ENCODE measurements around the gene LDB2.

Gene LDB2

DNA sequence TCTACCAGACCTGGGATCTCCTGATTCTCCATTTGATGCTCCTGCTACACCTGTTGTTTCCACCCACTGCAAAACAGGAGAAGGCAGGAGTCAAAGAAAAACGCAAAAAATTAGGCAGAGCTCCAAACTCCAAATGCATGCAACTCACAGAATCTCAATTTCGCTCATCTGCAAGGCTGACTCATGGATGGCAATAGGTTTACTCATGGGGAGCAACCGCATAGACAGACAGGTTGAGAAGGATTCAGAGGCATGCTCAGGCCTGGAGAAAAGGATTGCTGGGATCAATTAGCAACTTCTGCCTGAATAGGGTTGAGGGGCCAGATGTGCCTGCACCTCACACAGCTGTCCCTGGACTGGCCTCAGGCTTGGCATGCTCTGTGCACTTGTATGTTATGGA is 231.0 kb downstream of the LDB2 start:
- TF ChIP-seq, protein P1, sequence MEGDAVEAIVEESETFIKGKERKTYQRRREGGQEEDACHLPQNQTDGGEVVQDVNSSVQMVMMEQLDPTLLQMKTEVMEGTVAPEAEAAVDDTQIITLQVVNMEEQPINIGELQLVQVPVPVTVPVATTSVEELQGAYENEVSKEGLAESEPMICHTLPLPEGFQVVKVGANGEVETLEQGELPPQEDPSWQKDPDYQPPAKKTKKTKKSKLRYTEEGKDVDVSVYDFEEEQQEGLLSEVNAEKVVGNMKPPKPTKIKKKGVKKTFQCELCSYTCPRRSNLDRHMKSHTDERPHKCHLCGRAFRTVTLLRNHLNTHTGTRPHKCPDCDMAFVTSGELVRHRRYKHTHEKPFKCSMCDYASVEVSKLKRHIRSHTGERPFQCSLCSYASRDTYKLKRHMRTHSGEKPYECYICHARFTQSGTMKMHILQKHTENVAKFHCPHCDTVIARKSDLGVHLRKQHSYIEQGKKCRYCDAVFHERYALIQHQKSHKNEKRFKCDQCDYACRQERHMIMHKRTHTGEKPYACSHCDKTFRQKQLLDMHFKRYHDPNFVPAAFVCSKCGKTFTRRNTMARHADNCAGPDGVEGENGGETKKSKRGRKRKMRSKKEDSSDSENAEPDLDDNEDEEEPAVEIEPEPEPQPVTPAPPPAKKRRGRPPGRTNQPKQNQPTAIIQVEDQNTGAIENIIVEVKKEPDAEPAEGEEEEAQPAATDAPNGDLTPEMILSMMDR (IDR thresholded peaks at IDR 0.05) = no peak
- Histone ChIP-seq H3K36me3 (no peaks in the 10 kb centered on the region), H3K27me3 (no peaks in the 10 kb centered on the region), H3K4me1 (peaks cover 0 to 3% (median 2%) of the 10 kb centered on the region in 4 donors), H3K4me3 (no peak overlapping the region), H3K9me3 (no peaks in the 10 kb centered on the region), H3K27ac (no peak overlapping the region)
- intact Hi-C loops (cut with DNase I; ENCODE audit: low total_unique reads) = no loop called here
- DNase-seq = no peak

DNA sequence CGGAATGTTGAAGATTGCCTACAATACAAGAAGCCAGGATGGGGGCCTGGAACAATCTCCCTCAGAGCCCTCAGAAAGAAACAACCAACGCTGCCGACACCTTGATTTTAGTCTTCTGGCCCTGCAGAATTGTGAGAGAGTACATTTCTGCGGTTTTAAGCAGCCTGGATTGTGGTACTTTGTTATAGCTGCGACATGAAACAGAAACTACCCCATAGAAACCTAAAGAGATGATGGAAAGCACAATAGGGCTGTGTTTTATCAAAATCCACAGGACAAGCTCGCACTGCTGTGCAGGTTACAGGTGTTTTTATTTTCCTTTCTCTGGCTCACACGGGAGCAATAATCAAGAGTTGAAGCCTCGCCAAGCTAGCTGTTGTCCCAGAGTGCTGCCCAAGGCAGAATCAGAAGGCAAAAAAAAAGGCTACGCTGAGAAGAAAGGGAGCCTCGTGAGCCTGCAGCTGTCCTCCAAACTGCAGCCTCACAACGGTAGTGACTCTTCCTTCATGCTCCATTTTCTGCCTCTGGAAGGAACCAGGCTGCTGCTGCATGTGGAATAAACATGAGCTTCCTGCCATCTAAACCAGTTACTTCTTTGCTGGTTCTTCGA is 232.4 kb downstream of the LDB2 start:
- no peaks in the 10 kb centered on the region for H3K9me3 ChIP-seq
- no peak for DNase-seq
- no peaks in the 10 kb centered on the region for H3K36me3 ChIP-seq
- TF ChIP-seq, protein P1 (IDR thresholded peaks at IDR 0.05) = no peak
- no peak overlapping the region for H3K27ac ChIP-seq
- H3K4me3 ChIP-seq = no peak overlapping the region
- intact Hi-C loops (cut with DNase I; ENCODE audit: low total_unique reads) = no loop called here
- no peaks in the 10 kb centered on the region for H3K27me3 ChIP-seq
- H3K4me1 ChIP-seq = peaks cover 0 to 3% (median 2%) of the 10 kb centered on the region in 4 donors

DNA sequence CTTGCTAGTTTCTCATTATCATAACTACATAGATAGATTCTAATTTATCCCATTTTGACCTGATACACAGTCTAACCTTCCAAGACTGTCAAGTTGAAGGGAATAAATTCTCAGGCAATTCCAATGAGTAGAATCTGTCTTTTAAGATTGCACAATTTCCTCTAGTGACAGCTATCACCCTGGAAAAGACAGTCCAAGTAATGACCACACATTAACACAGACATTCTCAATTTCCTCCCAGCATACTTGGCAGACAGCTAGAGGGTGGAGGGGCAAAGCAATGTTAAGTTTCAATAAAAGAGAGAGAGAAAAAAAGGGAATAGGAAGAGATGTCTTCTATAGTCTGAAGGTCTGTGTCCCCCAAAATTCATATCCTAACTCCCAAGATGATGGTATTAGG is 234.7 kb downstream of the LDB2 start:
- H3K4me3 ChIP-seq = no peak overlapping the region
- no peak for DNase-seq
- TF ChIP-seq, protein P1 (IDR thresholded peaks at IDR 0.05) = no peak
- peaks cover 0 to 2% (median 0%) of the 10 kb centered on the region in 4 donors for H3K4me1 ChIP-seq
- H3K27me3 ChIP-seq = no peaks in the 10 kb centered on the region
- no peak overlapping the region for H3K27ac ChIP-seq
- H3K36me3 ChIP-seq = no peaks in the 10 kb centered on the region
- intact Hi-C loops (cut with DNase I; ENCODE audit: low total_unique reads) = no loop called here
- H3K9me3 ChIP-seq = no peaks in the 10 kb centered on the region

DNA sequence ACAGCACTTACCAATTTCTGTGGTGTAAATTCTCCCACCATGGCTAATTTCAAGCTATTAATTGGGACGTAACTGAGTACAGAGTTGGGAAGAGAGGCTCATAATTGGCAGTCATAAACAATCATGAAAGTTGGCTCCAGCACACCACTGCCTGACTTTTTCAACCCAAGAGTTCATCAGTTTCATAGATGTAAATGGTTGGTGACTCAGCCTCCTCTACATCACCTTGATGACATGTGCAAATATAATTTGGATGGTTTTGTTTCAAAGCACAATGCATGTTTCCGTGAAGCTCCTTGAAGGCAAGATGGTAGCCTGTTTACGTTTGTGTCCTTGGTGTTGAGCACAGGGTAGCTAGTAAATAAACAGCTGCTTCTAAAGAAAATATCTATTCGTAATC is 235.1 kb downstream of the LDB2 start:
- no peak overlapping the region for H3K4me3 ChIP-seq
- no peaks in the 10 kb centered on the region for H3K9me3 ChIP-seq
- TF ChIP-seq, protein P1 (IDR thresholded peaks at IDR 0.05) = no peak
- no peak for DNase-seq
- H3K36me3 ChIP-seq = no peaks in the 10 kb centered on the region
- intact Hi-C loops (cut with DNase I; ENCODE audit: low total_unique reads) = no loop called here
- H3K27ac ChIP-seq = no peak overlapping the region
- no peaks in the 10 kb centered on the region for H3K27me3 ChIP-seq
- no peaks in the 10 kb centered on the region for H3K4me1 ChIP-seq

DNA sequence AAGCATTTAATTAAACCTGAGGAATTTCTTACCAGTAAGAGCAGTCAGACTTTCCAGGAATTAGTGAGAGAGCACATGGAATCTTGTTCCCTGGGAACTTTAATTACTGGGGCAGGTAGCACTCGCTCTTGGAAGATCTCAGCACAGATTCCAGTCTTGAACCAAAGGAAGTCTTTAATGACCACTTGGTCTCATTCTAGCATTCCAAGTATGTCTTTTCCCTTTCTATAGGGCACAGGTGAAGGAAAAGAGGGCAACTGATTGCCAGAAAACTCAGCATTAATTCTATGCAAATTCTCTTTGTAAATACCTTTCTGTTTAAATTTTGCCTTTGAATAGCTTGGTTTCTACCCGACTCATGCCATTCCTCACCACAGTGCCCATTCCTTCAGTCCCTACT is 236.6 kb downstream of the LDB2 start:
- Histone ChIP-seq H3K27me3 (no peaks in the 10 kb centered on the region), H3K27ac (no peak overlapping the region), H3K4me1 (no peaks in the 10 kb centered on the region), H3K9me3 (no peaks in the 10 kb centered on the region), H3K36me3 (no peaks in the 10 kb centered on the region), H3K4me3 (no peak overlapping the region)
- TF ChIP-seq, protein P1 (IDR thresholded peaks at IDR 0.05) = no peak
- intact Hi-C loops (cut with DNase I; ENCODE audit: low total_unique reads) = no loop called here
- DNase-seq = no peak

DNA sequence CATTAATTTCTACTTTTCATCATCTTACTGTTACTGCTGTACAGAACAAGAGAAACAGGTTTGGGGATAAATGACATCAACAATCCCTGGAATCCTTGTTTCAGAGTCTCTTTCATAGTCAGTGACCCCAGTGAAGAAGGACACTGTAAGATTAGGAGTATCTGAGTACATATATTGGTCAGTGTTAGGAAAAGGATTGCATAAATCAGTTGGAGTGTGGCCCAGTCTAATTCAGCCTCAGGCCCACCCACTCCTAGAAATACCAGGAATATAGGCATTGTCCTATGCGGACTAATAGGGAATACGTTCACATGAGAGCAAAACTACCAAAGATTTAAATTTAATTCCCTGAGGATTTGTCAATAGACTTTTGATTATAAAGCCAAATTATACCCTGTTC is 237.8 kb downstream of the LDB2 start:
- Histone ChIP-seq H3K9me3 (no peaks in the 10 kb centered on the region), H3K27me3 (no peaks in the 10 kb centered on the region), H3K27ac (no peak overlapping the region), H3K4me1 (no peaks in the 10 kb centered on the region), H3K4me3 (no peak overlapping the region), H3K36me3 (no peaks in the 10 kb centered on the region)
- DNase-seq = no peak
- TF ChIP-seq, protein P1 (IDR thresholded peaks at IDR 0.05) = no peak
- intact Hi-C loops (cut with DNase I; ENCODE audit: low total_unique reads) = no loop called here
